ENCODE measurements around the gene SF3B4. TPM values are rescaled to one million over a fixed set of nuclear protein-coding genes. Genes with fewer than 3 reads are reported as not detected.

SF3B4 gene
- total and polyA plus RNA-seq, 2 of the 13 experiments (the other 11 are each of a cell fraction or from before 2014, with no cell fraction given): 13.8 to 14.8 TPM

DNA sequence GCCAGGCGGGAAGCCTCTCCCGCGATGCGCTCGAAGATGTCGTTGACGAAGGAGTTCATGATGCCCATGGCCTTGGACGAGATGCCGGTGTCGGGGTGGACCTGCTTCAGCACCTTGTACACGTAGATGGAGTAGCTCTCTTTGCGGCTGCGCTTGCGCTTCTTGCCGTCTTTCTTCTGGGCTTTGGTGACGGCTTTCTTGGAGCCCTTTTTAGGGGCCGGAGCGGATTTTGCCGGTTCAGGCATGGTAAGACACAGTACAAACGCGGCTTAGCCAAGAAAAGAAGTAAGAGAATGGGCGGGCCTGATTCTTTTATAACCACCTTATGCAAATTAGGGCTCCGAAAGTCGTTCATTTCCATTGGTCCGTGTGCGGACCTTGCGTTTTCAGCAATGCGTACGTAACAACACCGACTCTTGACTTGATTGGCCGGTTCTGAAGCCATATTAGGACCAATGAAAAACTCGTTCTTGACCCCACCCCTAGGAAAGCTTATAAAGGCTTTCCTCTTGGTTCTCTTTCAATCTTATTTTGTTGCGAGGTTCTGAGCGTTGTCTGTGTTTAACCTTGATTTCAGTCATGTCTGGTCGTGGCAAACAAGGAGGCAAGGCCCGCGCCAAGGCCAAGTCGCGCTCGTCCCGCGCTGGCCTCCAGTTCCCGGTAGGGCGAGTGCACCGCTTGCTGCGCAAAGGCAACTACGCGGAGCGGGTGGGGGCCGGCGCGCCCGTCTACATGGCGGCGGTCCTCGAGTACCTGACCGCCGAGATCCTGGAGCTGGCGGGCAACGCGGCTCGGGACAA, 41.0 kb downstream of the SF3B4 start (continued):
- no peak for TF ChIP-seq POGK (CRISPR knock-in tag; conservative IDR thresholded peaks at IDR 0.05)
- TF ChIP-seq ZNF773 (CRISPR knock-in tag; IDR thresholded peaks at IDR 0.05; ENCODE audit: borderline replicate concordance): peak; percentile 84; the same call in 1 of the 2 replicates
- no peak for TF ChIP-seq PPARG (CRISPR knock-in tag; conservative IDR thresholded peaks at IDR 0.05)
- TF ChIP-seq ZNF501 (CRISPR knock-in tag; IDR thresholded peaks at IDR 0.05): no peak; the same call in none of the 2 replicates
- TF ChIP-seq ZNF552 (CRISPR knock-in tag; IDR thresholded peaks at IDR 0.05; ENCODE audit: borderline replicate concordance): no peak
- no peak for TF ChIP-seq ZNF354B (CRISPR knock-in tag; IDR thresholded peaks at IDR 0.05)
- no peak for TF ChIP-seq PBX3 (CRISPR knock-in tag; IDR thresholded peaks at IDR 0.05; ENCODE audit: borderline replicate concordance)
- no peak for TF ChIP-seq TRAFD1 (CRISPR knock-in tag; IDR thresholded peaks at IDR 0.05; ENCODE audit: borderline replicate concordance)
- TF ChIP-seq, protein P1, sequence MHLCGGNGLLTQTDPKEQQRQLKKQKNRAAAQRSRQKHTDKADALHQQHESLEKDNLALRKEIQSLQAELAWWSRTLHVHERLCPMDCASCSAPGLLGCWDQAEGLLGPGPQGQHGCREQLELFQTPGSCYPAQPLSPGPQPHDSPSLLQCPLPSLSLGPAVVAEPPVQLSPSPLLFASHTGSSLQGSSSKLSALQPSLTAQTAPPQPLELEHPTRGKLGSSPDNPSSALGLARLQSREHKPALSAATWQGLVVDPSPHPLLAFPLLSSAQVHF (CRISPR knock-in tag; IDR thresholded peaks at IDR 0.05): 0 out of 2 replicates have a peak, but pooled peaks have one; percentile 47
- TF ChIP-seq MXI1 (IDR thresholded peaks at IDR 0.05; ENCODE audit: borderline replicate concordance, low read depth, low read length): peak; percentile 16; the same call in 1 of the 3 replicates
- TF ChIP-seq, protein P2, sequence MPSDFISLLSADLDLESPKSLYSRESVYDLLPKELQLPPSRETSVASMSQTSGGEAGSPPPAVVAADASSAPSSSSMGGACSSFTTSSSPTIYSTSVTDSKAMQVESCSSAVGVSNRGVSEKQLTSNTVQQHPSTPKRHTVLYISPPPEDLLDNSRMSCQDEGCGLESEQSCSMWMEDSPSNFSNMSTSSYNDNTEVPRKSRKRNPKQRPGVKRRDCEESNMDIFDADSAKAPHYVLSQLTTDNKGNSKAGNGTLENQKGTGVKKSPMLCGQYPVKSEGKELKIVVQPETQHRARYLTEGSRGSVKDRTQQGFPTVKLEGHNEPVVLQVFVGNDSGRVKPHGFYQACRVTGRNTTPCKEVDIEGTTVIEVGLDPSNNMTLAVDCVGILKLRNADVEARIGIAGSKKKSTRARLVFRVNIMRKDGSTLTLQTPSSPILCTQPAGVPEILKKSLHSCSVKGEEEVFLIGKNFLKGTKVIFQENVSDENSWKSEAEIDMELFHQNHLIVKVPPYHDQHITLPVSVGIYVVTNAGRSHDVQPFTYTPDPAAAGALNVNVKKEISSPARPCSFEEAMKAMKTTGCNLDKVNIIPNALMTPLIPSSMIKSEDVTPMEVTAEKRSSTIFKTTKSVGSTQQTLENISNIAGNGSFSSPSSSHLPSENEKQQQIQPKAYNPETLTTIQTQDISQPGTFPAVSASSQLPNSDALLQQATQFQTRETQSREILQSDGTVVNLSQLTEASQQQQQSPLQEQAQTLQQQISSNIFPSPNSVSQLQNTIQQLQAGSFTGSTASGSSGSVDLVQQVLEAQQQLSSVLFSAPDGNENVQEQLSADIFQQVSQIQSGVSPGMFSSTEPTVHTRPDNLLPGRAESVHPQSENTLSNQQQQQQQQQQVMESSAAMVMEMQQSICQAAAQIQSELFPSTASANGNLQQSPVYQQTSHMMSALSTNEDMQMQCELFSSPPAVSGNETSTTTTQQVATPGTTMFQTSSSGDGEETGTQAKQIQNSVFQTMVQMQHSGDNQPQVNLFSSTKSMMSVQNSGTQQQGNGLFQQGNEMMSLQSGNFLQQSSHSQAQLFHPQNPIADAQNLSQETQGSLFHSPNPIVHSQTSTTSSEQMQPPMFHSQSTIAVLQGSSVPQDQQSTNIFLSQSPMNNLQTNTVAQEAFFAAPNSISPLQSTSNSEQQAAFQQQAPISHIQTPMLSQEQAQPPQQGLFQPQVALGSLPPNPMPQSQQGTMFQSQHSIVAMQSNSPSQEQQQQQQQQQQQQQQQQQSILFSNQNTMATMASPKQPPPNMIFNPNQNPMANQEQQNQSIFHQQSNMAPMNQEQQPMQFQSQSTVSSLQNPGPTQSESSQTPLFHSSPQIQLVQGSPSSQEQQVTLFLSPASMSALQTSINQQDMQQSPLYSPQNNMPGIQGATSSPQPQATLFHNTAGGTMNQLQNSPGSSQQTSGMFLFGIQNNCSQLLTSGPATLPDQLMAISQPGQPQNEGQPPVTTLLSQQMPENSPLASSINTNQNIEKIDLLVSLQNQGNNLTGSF (CRISPR knock-in tag; IDR thresholded peaks at IDR 0.05): 0 out of 2 replicates have a peak, but pooled peaks have one; percentile 72
- peak in 1 of 2 experiments; percentile 80; a peak in 2 of 4 replicates for TF ChIP-seq KLF16 (CRISPR knock-in tag; IDR thresholded peaks at IDR 0.05)
- TF ChIP-seq ZNF782 (CRISPR knock-in tag; IDR thresholded peaks at IDR 0.05; ENCODE audit: borderline replicate concordance): no peak
- no peak for TF ChIP-seq ZBTB37 (CRISPR knock-in tag; IDR thresholded peaks at IDR 0.05)
- no peak for TF ChIP-seq ZNF180 (CRISPR knock-in tag; IDR thresholded peaks at IDR 0.05; ENCODE audit: borderline replicate concordance, low read depth)

All from HepG2 (cell line).